ENCODE results near the gene IGFBP2.

Gene IGFBP2

DNA sequence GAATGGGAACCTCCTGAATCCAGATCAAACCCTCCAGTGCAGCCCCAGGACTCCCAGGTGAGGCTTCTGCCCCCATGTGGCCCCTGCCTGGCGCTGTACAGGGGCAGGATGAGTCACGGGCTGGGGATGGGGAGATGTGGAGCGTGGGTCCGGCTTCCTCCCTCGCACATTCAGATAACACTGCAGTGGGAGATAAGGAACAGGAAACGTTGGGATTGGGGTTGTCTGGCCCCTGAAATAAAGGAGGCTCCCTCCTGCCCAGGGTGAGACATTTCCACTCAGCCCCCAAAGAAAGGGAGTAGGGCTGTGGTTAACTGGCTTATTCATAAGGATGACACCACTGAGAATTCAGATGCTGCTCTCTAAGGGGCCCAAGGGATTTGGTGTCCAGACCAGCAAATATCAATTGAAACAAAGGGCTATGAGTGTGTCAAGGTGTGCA lies 31.4 kb downstream of the IGFBP2 start:
- peaks cover 19% of the 10 kb centered on the region for H3K4me1 ChIP-seq (ENCODE audit: insufficient read depth, insufficient read length)
- no peak for TF ChIP-seq SUZ12 (IDR thresholded peaks at IDR 0.05; ENCODE audit: extremely low read depth, insufficient read depth, insufficient read length)
- no peak for TF ChIP-seq ZNF274 (IDR thresholded peaks at IDR 0.05; ENCODE audit: low read depth, low read length)
- TF ChIP-seq YY1 (IDR thresholded peaks at IDR 0.05; ENCODE audit: insufficient read depth, insufficient read length): no peak
- DNase-seq (ENCODE audit: low read depth, low spot score): no peak
- no peak overlapping the region for H3K9ac ChIP-seq (ENCODE audit: insufficient read length, low read depth)
- H3K36me3 ChIP-seq (ENCODE audit: insufficient read depth, insufficient read length, low read length): peaks cover 50% of the 10 kb centered on the region
- no peak overlapping the region for H3K4me3 ChIP-seq (ENCODE audit: insufficient read length, low read depth)
- H3K27me3 ChIP-seq (ENCODE audit: insufficient read depth, insufficient read length): no peaks in the 10 kb centered on the region
- no peaks in the 10 kb centered on the region for H3K9me3 ChIP-seq (ENCODE audit: insufficient read depth, low read length)

DNA sequence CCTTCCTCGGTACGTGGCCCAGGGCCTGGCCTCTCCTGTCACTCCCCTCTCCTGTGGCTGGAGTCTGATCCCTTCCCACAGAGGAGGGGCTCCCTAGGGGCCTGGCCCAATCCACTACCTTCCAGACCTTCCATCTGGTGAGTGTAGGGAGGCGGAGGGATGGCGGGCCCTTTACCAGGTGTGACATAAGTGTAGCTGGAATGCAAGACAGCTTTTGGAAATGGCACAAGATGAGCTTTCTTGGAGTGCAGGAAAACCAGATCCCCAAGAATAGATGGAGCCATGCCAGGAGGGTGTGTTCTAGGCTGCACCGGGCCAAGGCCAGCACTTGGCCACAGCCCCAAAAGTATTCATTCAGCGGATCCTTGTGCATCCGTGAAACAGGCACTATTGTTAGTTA lies 32.0 kb downstream of the IGFBP2 start:
- no peak overlapping the region for H3K4me3 ChIP-seq (ENCODE audit: insufficient read length, low read depth)
- no peak overlapping the region for H3K9ac ChIP-seq (ENCODE audit: insufficient read length, low read depth)
- H3K9me3 ChIP-seq (ENCODE audit: insufficient read depth, low read length): no peaks in the 10 kb centered on the region
- H3K36me3 ChIP-seq (ENCODE audit: insufficient read depth, insufficient read length, low read length): peaks cover 44% of the 10 kb centered on the region
- DNase-seq (ENCODE audit: low read depth, low spot score): no peak
- H3K27me3 ChIP-seq (ENCODE audit: insufficient read depth, insufficient read length): no peaks in the 10 kb centered on the region
- peaks cover 19% of the 10 kb centered on the region for H3K4me1 ChIP-seq (ENCODE audit: insufficient read depth, insufficient read length)
- TF ChIP-seq SUZ12 (IDR thresholded peaks at IDR 0.05; ENCODE audit: extremely low read depth, insufficient read depth, insufficient read length): no peak
- TF ChIP-seq ZNF274 (IDR thresholded peaks at IDR 0.05; ENCODE audit: low read depth, low read length): no peak
- no peak for TF ChIP-seq YY1 (IDR thresholded peaks at IDR 0.05; ENCODE audit: insufficient read depth, insufficient read length)

DNA sequence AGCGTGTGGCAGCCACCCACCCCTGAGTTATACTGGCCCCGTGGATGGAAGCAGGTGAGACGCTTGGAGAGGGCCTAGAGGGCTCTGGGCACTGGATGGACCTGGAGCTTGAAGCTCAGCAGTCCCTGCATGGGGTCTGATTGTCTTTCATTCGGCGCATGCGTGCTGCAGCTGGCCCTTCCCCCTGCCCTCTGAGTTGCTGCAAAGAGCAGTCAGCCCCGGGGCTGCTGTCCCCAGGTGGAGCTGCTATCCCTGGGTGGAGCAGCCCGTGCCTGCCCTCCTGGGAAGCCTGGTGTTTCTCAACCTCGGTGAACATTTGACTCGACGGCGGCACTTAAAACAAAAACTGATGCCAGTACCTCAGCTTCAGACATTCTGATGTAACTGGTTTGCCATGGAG lies 32.5 kb downstream of the IGFBP2 start:
- Histone ChIP-seq H3K36me3 (ENCODE audit: insufficient read depth, insufficient read length, low read length) (peaks cover 39% of the 10 kb centered on the region), H3K4me3 (ENCODE audit: insufficient read length, low read depth) (no peak overlapping the region), H3K9me3 (ENCODE audit: insufficient read depth, low read length) (no peaks in the 10 kb centered on the region), H3K27me3 (ENCODE audit: insufficient read depth, insufficient read length) (no peaks in the 10 kb centered on the region), H3K4me1 (ENCODE audit: insufficient read depth, insufficient read length) (peaks cover 19% of the 10 kb centered on the region), H3K9ac (ENCODE audit: insufficient read length, low read depth) (no peak overlapping the region)
- TF ChIP-seq ZNF274 (IDR thresholded peaks at IDR 0.05; ENCODE audit: low read depth, low read length): no peak
- TF ChIP-seq YY1 (IDR thresholded peaks at IDR 0.05; ENCODE audit: insufficient read depth, insufficient read length): no peak
- TF ChIP-seq SUZ12 (IDR thresholded peaks at IDR 0.05; ENCODE audit: extremely low read depth, insufficient read depth, insufficient read length): no peak
- DNase-seq (ENCODE audit: low read depth, low spot score): peak; percentile 82

DNA sequence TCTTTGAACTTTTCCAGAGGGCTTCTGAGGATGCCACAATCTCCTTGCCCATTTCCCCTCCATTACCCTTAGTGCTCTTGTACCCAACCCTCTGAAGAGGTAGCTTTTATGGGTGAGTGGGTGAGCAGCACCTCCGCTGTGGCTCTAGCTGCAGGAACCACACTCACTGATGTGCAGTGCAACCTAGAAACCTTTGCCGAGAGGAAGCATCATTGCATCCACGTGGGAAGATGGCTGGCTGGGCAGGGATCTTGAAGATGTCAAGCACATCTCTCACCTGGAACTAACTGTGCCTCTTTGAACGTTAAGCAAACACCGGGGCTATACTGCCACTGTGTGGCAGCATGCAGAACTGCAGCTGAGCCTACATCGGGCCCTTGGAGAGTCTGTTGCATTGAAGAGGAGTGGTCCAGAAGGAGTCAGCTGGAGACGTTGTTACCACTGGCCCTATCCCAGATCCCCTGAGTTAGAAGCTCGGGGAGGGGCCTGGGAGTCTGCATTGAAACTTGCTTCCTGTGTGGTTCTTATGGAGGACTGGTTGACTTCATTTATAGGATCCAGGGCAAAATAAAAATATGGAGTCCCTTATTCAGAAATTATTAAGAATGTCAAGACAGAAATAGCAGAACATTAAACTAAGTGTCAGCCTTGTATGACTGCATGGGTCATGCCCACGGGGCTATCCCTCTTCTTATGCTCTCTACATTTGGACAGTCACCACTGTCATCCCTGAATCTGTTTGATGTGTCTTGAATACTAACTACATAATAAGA lies 33.4 kb downstream of the IGFBP2 start:
- DNase-seq (ENCODE audit: low read depth, low spot score): peak; percentile 77
- H3K36me3 ChIP-seq (ENCODE audit: insufficient read depth, insufficient read length, low read length): peaks cover 30% of the 10 kb centered on the region
- no peak overlapping the region for H3K4me3 ChIP-seq (ENCODE audit: insufficient read length, low read depth)
- no peaks in the 10 kb centered on the region for H3K27me3 ChIP-seq (ENCODE audit: insufficient read depth, insufficient read length)
- no peak overlapping the region for H3K9ac ChIP-seq (ENCODE audit: insufficient read length, low read depth)
- TF ChIP-seq ZNF274 (IDR thresholded peaks at IDR 0.05; ENCODE audit: low read depth, low read length): no peak
- TF ChIP-seq YY1 (IDR thresholded peaks at IDR 0.05; ENCODE audit: insufficient read depth, insufficient read length): no peak
- no peak for TF ChIP-seq SUZ12 (IDR thresholded peaks at IDR 0.05; ENCODE audit: extremely low read depth, insufficient read depth, insufficient read length)
- H3K4me1 ChIP-seq (ENCODE audit: insufficient read depth, insufficient read length): peaks cover 19% of the 10 kb centered on the region
- H3K9me3 ChIP-seq (ENCODE audit: insufficient read depth, low read length): no peaks in the 10 kb centered on the region

DNA sequence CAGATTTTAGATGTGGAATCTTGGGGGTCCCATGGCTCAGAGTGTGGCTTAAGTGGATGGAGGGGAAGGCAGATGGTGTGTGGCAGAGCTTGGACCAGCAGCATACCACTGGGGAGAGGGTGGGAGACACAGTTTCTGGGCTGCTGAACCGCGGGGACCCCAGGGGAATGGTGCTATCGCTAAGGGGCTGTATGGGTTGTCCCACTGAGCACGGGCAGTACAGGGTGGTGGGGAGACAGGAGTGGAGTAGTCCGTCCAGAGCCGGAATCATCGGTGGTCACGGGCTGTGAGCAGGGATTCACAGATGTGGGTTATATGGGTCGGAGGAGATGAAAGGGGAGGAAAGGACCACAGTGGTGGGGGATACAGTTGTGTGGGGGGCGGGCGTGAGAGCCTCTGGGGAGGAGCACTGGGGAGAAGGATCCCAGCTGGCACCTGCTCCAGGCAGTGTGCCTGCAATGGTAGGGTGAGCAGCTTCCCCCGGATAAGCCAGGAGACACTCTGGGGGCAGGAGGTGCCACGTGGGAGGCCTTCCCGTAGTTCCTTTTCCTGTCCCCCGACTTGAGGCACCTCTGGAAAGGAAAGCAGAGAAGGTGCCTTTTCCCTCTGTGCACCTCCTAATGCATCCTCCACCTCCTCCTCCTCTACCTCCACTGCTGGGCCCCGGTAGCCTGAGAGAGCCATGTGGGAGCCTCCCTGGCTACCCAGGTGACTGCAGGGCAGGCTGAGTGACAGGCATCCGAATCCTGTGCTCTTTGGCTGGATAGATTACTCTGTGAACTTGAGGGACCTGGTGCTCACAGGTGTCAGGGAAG lies 37.3 kb downstream of the IGFBP2 start:
- Histone ChIP-seq H3K9me3 (ENCODE audit: insufficient read depth, low read length) (no peaks in the 10 kb centered on the region), H3K4me1 (ENCODE audit: insufficient read depth, insufficient read length) (peaks cover 7% of the 10 kb centered on the region), H3K27me3 (ENCODE audit: insufficient read depth, insufficient read length) (no peaks in the 10 kb centered on the region), H3K9ac (ENCODE audit: insufficient read length, low read depth) (no peak overlapping the region), H3K4me3 (ENCODE audit: insufficient read length, low read depth) (no peak overlapping the region), H3K36me3 (ENCODE audit: insufficient read depth, insufficient read length, low read length) (no peaks in the 10 kb centered on the region)
- no peak for DNase-seq (ENCODE audit: low read depth, low spot score)
- no peak for TF ChIP-seq ZNF274 (IDR thresholded peaks at IDR 0.05; ENCODE audit: low read depth, low read length)
- no peak for TF ChIP-seq YY1 (IDR thresholded peaks at IDR 0.05; ENCODE audit: insufficient read depth, insufficient read length)
- no peak for TF ChIP-seq SUZ12 (IDR thresholded peaks at IDR 0.05; ENCODE audit: extremely low read depth, insufficient read depth, insufficient read length)

DNA sequence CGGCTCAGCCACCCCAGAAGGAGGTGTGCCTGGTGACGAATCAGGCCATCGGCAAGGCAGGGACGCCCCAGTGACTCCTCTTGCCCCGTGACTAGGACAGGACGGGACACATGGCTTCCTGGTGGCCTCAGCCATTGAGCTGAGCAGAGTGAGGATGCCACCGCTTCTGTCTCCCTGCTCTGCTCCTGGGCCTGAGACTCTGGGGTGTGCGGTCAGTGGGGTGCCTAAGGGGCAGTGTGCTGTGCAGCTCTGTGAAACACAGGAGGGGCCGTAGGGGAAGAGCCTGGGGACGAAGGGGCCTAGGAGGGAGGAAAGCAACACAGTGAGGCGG lies 37.8 kb downstream of the IGFBP2 start:
- no peak for TF ChIP-seq YY1 (IDR thresholded peaks at IDR 0.05; ENCODE audit: insufficient read depth, insufficient read length)
- TF ChIP-seq SUZ12 (IDR thresholded peaks at IDR 0.05; ENCODE audit: extremely low read depth, insufficient read depth, insufficient read length): no peak
- TF ChIP-seq ZNF274 (IDR thresholded peaks at IDR 0.05; ENCODE audit: low read depth, low read length): no peak
- DNase-seq (ENCODE audit: low read depth, low spot score): no peak
- Histone ChIP-seq H3K4me3 (ENCODE audit: insufficient read length, low read depth) (no peak overlapping the region), H3K9me3 (ENCODE audit: insufficient read depth, low read length) (no peaks in the 10 kb centered on the region), H3K9ac (ENCODE audit: insufficient read length, low read depth) (no peak overlapping the region), H3K4me1 (ENCODE audit: insufficient read depth, insufficient read length) (peaks cover 5% of the 10 kb centered on the region), H3K36me3 (ENCODE audit: insufficient read depth, insufficient read length, low read length) (no peaks in the 10 kb centered on the region), H3K27me3 (ENCODE audit: insufficient read depth, insufficient read length) (no peaks in the 10 kb centered on the region)

DNA sequence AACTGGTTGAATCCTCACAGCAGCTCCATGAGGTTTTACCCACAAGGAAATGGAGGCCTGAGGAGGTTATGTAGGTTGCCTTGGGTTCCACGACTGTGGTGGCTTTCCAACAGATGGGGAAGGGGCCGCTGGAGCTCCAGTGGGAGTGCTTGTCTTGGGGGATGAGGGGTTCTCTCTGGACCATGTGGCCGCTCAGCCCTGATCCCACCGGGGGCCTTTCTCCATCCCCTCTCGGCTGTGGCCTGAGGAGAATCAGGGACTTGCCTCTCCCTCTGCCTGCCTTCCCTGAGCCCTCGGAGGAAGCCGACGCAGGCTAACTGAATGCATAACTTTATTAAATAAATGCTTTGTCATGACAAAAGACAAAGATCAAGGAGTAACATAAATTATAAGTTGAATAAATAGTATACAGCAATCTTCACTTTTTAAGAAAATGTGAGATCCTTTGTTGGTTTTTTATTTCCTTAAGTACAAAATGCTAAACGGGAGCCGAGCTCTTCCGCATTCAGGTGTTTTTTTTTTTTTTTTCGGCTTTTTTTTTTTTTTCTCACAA lies 38.6 kb downstream of the IGFBP2 start:
- Histone ChIP-seq H3K4me1 (ENCODE audit: insufficient read depth, insufficient read length) (no peaks in the 10 kb centered on the region), H3K9me3 (ENCODE audit: insufficient read depth, low read length) (no peaks in the 10 kb centered on the region), H3K27me3 (ENCODE audit: insufficient read depth, insufficient read length) (no peaks in the 10 kb centered on the region), H3K36me3 (ENCODE audit: insufficient read depth, insufficient read length, low read length) (no peaks in the 10 kb centered on the region), H3K9ac (ENCODE audit: insufficient read length, low read depth) (no peak overlapping the region), H3K4me3 (ENCODE audit: insufficient read length, low read depth) (no peak overlapping the region)
- TF ChIP-seq YY1 (IDR thresholded peaks at IDR 0.05; ENCODE audit: insufficient read depth, insufficient read length) (no peak), ZNF274 (IDR thresholded peaks at IDR 0.05; ENCODE audit: low read depth, low read length) (no peak), SUZ12 (IDR thresholded peaks at IDR 0.05; ENCODE audit: extremely low read depth, insufficient read depth, insufficient read length) (no peak)
- DNase-seq (ENCODE audit: low read depth, low spot score): no peak
